ENCODE results near the gene CCDC12.

DNA sequence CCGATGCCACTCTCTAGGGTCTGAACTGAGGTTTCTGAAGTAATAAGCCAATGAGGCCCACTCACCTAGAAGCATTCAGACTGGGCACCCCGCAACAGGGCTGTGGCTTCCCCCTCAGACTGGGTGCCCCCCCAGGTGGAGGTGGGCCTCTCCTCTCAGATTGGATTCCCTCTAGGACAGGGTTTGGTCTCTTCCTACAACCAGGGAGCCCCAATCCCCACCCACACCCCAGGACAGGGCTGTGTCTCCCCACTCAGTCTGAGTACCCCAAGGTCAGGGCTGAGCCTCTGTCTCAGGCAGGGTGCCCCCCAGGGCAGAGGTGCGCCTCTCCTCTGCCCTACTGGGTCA lies 71.4 kb downstream of the CCDC12 start:
- TF ChIP-seq, protein P1, sequence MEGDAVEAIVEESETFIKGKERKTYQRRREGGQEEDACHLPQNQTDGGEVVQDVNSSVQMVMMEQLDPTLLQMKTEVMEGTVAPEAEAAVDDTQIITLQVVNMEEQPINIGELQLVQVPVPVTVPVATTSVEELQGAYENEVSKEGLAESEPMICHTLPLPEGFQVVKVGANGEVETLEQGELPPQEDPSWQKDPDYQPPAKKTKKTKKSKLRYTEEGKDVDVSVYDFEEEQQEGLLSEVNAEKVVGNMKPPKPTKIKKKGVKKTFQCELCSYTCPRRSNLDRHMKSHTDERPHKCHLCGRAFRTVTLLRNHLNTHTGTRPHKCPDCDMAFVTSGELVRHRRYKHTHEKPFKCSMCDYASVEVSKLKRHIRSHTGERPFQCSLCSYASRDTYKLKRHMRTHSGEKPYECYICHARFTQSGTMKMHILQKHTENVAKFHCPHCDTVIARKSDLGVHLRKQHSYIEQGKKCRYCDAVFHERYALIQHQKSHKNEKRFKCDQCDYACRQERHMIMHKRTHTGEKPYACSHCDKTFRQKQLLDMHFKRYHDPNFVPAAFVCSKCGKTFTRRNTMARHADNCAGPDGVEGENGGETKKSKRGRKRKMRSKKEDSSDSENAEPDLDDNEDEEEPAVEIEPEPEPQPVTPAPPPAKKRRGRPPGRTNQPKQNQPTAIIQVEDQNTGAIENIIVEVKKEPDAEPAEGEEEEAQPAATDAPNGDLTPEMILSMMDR (conservative IDR thresholded peaks at IDR 0.05; ENCODE audit: low read depth, low read length): no peak
- no peak for TF ChIP-seq EZH2 (IDR thresholded peaks at IDR 0.05; ENCODE audit: low read length, unreplicated experiment)
- no peak for TF ChIP-seq EZH2phosphoT487 (IDR thresholded peaks at IDR 0.05; ENCODE audit: borderline replicate concordance, low read length)
